ENCODE results near the gene GLT1D1.

Gene GLT1D1

DNA sequence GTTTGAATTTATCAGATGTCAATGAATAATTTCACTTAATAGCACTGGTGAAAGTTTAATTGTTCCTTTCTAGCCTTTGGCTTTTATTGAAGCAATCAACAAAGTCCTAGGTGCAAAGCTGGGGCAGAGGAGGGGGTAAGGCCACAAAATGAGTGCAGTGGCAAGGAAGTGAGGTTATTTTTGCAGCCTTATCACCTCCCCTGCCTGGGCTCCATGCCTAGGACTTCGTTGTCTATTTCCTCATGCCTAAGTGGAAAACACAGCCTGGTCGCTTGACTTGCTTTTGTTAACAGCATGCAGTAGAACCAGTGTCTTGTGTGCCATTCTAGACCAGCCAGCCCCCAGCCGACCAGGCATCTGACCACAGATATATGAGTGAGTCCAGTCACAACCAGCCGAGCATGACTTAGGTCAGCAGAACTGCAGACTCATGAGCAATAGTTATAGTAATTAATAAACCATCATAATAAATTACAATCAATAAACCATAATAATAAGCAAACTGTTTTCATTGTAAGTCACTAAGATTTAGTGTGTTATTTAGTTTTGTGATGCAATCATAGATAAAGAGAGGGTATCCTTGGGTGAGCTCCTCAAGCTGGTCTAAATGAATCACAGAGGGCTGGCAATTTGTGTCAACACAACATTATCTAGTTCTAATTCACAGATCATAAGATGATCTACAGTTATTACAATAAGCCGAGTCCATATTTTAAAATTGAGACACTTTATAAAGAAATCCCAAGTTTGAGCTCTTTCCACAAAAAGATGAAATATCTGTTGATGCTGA, 156.8 kb downstream of the GLT1D1 start:
- no peak for DNase-seq

DNA sequence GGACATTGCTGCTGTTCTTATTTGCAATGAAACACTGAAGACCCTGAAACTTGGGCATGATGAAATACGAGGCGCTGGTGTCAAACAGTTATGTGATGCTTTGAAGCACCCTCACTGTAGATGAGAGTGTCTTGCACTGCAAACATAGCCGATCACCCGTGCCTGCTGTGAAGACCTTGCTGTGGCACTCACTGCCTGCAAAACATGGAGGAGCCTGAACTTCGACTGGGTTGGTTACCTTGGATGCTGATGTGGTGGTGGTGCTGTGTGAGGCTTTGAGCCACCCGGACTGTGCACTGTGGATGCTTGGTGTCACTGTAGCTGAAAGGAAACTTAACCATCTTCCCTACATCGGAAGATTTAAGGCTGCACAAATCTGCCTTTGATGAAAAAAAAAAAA, 162.9 kb downstream of the GLT1D1 start:
- DNase-seq, result no peak

DNA sequence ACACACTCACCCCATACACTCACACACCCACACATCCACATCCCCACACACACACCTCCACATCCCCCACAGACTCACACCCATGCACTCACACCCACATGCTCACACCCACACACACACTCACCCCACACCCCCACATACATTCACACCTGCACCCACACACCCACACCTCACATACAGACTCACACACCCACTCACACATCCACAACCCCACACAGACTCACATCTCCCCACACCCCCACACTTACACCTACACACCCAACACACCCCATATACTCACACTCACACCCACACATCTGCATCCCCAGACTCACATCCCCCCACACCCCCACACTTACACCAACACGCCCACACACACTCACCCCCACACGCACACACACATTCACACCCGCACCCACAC, 171.8 kb downstream of the GLT1D1 start:
- no peak for DNase-seq

- DNase-seq, result no peak
Measured at GRCh38 chr12:129028844-129029243, 175.6 kb downstream of the GLT1D1 start.
